GM19438 (cell line): ENCODE data around the gene FMN1.
"Not testable (repeated sequence)": the region's sequence is repeated elsewhere in the genome, so short reads cannot be mapped to it uniquely, and the experiment has no call there.

ENCODE experiments used
- ATAC-seq: cut with Tn5 transposase; IDR thresholded peaks from one replicate; pipeline ENCODE4 v1.9.1; 2021; ENCODE audit warnings: low read depth; ENCODE audit not compliant: unreplicated experiment

The FMN1 gene

GRCh38 chr15:32986147-32986546, 208.4 kb downstream of the FMN1 start:
- no peak for ATAC-seq

- ATAC-seq, result no peak
These were observed 210.8 kb downstream of the FMN1 start for GRCh38 chr15:32983679-32984078.

DNA sequence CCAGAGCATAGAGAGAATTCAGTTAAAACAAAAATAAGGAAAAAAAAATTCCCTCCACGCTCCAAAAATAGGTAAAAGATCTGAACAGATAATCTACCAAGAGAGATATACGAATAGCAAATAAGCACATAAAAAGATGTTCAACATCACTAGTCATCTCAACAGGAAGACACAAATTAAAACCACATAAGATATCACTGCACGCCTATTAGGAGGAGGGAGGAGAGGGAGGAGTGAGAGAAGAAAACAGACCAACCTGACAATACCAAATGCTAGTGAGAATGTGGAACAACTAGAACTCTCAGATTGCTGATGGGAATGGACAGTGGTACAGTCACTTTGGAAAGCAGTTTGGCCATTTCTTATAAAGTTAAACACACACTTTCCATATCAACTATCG, 212.5 kb downstream of the FMN1 start:
- ATAC-seq, result no peak

DNA sequence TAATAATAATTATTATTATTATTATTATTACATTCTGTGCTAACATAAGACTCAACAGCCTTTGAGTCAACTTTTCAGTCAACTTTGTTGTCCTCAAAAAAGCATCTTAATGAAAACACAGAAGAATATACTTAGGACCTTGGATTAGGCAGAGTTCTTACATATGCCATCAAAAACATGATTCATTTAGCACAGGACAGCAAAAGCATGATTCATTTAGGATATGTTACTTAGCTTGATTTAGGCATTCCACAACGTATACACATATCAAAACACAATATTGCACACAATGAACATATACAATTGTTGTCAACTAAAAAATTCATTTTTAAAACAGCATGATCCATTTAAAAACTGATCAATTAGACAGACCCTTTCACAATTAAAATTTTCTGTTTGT, 213.0 kb downstream of the FMN1 start:
- ATAC-seq, result no peak

- no peak for ATAC-seq
These were observed 214.8 kb downstream of the FMN1 start for GRCh38 chr15:32979710-32980109.

- ATAC-seq, result no peak
These were observed 217.0 kb downstream of the FMN1 start for GRCh38 chr15:32977506-32977905.

- no peak for ATAC-seq
These were observed 219.8 kb downstream of the FMN1 start for GRCh38 chr15:32974691-32975090.

- ATAC-seq, result no peak
These were observed 221.8 kb downstream of the FMN1 start for GRCh38 chr15:32972686-32973085.

GRCh38 chr15:32970847-32971246, 223.7 kb downstream of the FMN1 start:
- no peak for ATAC-seq

- no peak for ATAC-seq
These were observed 227.0 kb downstream of the FMN1 start for GRCh38 chr15:32967521-32967920.

GRCh38 chr15:32966512-32966911, 228.0 kb downstream of the FMN1 start:
- no peak for ATAC-seq

- no peak for ATAC-seq
These were observed 228.6 kb downstream of the FMN1 start for GRCh38 chr15:32965897-32966296.

DNA sequence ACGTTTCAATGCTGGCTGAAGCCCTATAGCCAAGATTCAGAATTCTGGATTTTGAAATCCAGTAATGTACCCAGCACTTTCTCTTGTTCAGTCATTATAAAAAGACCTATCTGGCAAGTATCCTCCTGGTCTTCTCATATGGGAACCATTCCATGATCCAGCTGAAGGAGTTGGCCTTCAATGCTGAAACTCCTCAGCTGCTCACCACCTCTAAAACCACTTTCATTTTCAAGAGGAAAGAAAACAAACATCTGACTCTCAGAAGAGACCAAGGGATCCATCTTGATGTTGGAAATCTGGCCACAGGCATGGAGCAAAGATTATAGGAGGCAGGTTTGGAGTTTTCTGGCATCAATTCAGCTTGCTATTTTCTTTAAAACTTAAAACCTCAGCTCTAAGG, 235.4 kb downstream of the FMN1 start:
- no peak for ATAC-seq

GRCh38 chr15:32957219-32957618, 237.3 kb downstream of the FMN1 start:
- no peak for ATAC-seq

DNA sequence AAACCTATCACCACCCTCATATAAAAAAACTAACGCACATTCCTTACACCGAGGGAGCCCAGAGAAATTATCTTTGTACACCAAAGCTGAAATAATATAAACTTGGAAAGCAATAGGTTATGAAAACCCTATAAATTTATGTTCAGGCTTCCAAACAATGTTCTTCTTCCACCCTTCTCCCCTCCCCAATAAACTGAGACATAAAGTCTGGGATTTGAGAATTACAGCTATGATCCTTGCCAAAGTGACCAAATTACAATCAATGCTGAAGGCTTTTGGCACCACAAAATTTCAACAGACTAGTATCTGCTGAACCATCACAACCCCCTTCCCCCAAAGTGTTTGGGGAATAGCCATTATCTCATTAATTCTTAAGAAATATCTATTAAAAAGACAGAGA, 237.8 kb downstream of the FMN1 start:
- ATAC-seq, result no peak

DNA sequence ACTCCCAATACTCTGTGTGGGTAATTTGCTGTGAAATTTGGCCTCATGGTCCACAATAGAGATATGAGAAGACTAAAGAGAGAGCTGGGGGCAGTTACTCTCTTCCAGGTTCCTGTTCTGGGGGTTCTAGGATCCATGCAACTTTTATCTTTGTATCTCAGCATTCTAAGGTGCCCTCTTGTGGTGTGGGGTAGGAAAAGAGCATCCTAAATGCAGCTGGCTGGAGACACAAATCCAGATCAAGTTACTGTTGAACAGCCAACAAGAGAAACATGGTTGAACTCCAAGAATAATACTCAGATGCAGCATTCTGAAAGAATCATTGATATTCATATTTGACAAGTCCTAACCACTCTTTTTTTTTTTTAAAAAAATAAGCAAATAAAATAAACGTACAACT, 238.5 kb downstream of the FMN1 start:
- no peak for ATAC-seq

- no peak for ATAC-seq
These were observed 241.0 kb downstream of the FMN1 start for GRCh38 chr15:32953533-32953910.

GRCh38 chr15:32952901-32953532, 241.5 kb downstream of the FMN1 start:
- ATAC-seq, result no peak

DNA sequence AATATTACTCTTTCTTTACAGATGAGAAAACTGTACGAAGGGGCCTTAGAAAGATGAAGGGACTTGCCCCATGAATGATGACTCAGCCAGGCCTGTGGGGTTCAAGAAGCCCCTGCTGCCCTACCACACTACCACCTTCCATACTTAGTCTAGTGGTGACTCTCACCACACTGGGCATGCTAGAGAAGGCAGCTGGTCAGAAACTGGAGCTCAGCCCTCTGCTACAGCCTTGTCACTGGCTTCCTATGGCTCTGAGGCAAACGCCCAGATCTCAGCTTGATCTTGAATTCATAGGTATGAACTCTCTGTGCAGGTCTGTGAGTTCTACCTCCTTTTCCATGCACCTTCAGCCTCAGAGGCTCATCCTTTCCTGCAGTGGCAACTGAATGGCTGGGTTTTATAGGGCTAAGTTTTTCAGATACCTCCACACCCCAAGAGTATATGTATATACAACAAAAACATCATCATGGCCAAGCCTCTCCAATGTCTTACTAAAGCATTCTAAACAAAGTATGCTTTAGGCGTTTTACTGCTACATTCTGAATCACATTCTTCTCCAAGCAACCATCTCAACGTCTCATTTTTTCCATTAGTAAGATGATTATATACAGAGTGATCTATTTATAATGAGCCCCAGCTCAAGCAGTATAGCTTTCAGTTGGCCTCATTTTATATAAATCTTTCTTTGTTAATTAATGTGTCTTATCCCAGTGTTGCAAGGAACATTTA, 242.6 kb downstream of the FMN1 start:
- ATAC-seq, result no peak

GRCh38 chr15:32950051-32950450, 244.5 kb downstream of the FMN1 start:
- not testable (repeated sequence) for ATAC-seq

DNA sequence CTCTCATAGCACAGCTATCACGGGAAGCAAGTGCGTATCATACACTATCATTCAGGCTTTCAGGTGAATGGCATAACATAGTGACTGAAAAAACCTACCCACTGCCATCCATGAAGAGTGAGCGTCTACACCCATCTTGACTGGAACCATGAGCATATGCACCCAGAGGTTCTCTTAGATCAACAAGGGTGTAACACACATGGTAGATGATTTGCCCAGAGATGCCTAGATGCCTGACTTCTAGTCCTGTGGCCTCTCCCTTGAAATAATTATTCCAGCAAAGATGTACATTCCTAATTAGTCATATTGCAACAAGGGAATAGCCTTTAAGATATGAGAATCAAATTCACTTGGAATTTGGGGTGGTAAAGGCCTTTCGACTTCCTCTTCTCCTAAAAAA, 248.3 kb downstream of the FMN1 start:
- no peak for ATAC-seq

DNA sequence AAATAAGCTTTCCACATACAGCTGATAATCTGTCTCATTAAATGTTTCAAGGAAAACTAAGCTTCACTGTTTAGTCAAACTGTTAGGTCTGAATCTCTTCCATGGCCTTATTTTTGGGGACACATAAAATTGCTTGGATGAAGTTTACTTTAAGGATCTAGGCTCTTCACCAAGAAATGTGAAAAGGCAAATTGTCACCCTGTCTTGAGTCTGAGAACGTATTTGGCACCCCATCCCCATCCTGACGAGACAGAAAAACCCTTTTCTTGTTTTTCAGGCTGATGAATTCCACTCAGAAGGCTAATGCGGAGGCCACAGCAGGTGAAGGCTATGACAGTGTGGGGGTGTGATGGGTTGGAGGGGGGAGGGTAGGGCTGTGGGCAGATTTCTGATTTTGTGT, 250.1 kb downstream of the FMN1 start:
- no peak for ATAC-seq
